Uterus (tissue), 2 donors: ENCODE results near the gene HTR1B.

Experiments
- CTCF ChIP-seq, 4 experiments: fragments of 200-600 bp in 2 of 4; fragments of 450-650 bp in 2 of 4; sonication (generic) in 2 of 4; IDR thresholded peaks; one replicate each; pipeline ENCODE4 v1.5.1; 2016 to 2019; ENCODE audit warnings: antibody characterized with exemption in 4 of 4, mild to moderate bottlenecking in 2 of 4, moderate library complexity in 1 of 4
- POLR2A ChIP-seq, 2 donors: fragments of 450-650 bp; IDR thresholded peaks; one replicate each; pipeline ENCODE4 v1.6.1; 2016; ENCODE audit warnings: antibody characterized with exemption in 2 of 2, mild to moderate bottlenecking in 1 of 2, moderate library complexity in 1 of 2

DNA sequence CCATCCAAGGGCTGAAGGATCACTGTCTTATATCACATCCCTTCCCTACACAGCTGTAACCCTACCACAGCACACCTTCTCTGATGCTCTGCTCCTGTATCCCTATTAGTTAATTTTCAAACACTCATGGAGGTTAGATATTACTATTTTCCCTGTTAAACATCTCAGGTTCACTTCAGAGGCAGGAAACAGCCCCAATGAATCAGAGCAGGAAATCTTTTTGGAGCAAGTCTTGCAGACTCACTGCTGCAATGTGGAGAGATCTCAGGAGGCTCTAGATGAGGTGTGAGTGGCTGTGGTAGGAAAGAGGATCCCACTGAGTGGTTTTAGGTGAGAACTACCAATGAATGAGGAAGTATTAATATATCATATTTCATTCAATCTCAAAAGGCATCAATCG is 19.7 kb upstream of the HTR1B start:
- TF ChIP-seq CTCF (IDR thresholded peaks at IDR 0.05) (no peak), POLR2A (IDR thresholded peaks at IDR 0.05) (no peak)
